OCI-LY7 (cell line): Measurements from ENCODE around the gene AMOTL2. TPM values are rescaled to one million over a fixed set of nuclear protein-coding genes. Genes with fewer than 3 reads are reported as not detected.

Experiments used
- BruUV-seq: library from RNA; stranded (reverse); fragments of 400-500 nt; replicated peaks from 2 replicates; lab custom pipeline; 2021; lab: Mats Ljungman, UMichigan
- CTCF ChIA-PET: fragments of 300-600 bp; sonication (Branson Sonifier 250); formaldehyde crosslinking; loops from one replicate; lab custom pipeline; 2022; ENCODE audit warnings: antibody characterized with exemption; ENCODE audit not compliant: unreplicated experiment; lab: Charles Lee
- POLR2A ChIA-PET: fragments of 300-600 bp; sonication (Branson Sonifier 250); formaldehyde crosslinking; loops from one replicate; lab custom pipeline; 2022; ENCODE audit warnings: antibody characterized with exemption; lab: Charles Lee
- DNase-seq: peaks from one replicate; pipeline ENCODE4 v3.0.0-alpha.2; 2015; ENCODE audit warnings: low spot score
- H2AFZ ChIP-seq: fragments of 200-600 bp; sonication (generic), shearing (Covaris generic); 2 replicates; pipeline ENCODE4 v1.6.1; 2014; ENCODE audit warnings: mild to moderate bottlenecking, antibody characterized with exemption, low read length, moderate library complexity
- H3K27ac ChIP-seq: fragments of 200-600 bp; sonication (generic); 2 replicates; pipeline ENCODE4 v1.5.1; 2014; ENCODE audit warnings: mixed run types, low read depth, mild to moderate bottlenecking, moderate library complexity, low read length, inconsistent platforms; ENCODE audit not compliant: poor library complexity, severe bottlenecking
- H3K36me3 ChIP-seq: fragments of 200-600 bp; sonication (generic); 2 replicates; pipeline ENCODE4 v1.6.1; 2014; ENCODE audit warnings: mild to moderate bottlenecking, antibody characterized with exemption, low read length, moderate library complexity, mixed read lengths; ENCODE audit not compliant: insufficient read depth
- H3K4me1 ChIP-seq: fragments of 200-600 bp; sonication (generic); 2 replicates; pipeline ENCODE4 v1.5.1; 2014; ENCODE audit warnings: mild to moderate bottlenecking, low read length; ENCODE audit not compliant: insufficient read depth, poor library complexity, severe bottlenecking
- H3K4me2 ChIP-seq: fragments of 200-600 bp; sonication (generic); 2 replicates; pipeline ENCODE4 v1.6.1; 2014; ENCODE audit warnings: mild to moderate bottlenecking, low read length
- H3K4me3 ChIP-seq: fragments of 200-600 bp; sonication (generic); 2 replicates; pipeline ENCODE4 v1.5.1; 2014; ENCODE audit warnings: mild to moderate bottlenecking, low read depth, low read length; ENCODE audit not compliant: poor library complexity, severe bottlenecking
- H3K79me2 ChIP-seq: fragments of 200-600 bp; sonication (generic); 2 replicates; pipeline ENCODE4 v1.6.1; 2016; ENCODE audit warnings: low read depth, mild to moderate bottlenecking, low read length, moderate library complexity, mixed read lengths; ENCODE audit not compliant: insufficient read depth
- H3K9me2 ChIP-seq: fragments of 200-600 bp; sonication (generic); 2 replicates; pipeline ENCODE4 v1.6.1; 2016; ENCODE audit warnings: mild to moderate bottlenecking, low read length, mixed read lengths; ENCODE audit not compliant: insufficient read depth
- H3K9me3 ChIP-seq: fragments of 200-600 bp; sonication (generic); 2 replicates; pipeline ENCODE4 v1.6.1; 2014; ENCODE audit warnings: mild to moderate bottlenecking, mixed run types, low read length, mixed read lengths
- H4K20me1 ChIP-seq: fragments of 200-600 bp; sonication (generic); 2 replicates; pipeline ENCODE4 v1.6.1; 2014; ENCODE audit warnings: mild to moderate bottlenecking, antibody characterized with exemption, low read length, moderate library complexity, mixed read lengths; ENCODE audit not compliant: insufficient read depth
- CTCF ChIP-seq: fragments of 200-600 bp; sonication (generic); conservative IDR thresholded peaks from 2 replicates; pipeline ENCODE4 v1.5.1; 2014; ENCODE audit warnings: mild to moderate bottlenecking, antibody characterized with exemption, low read length, moderate library complexity, mixed read lengths
- EZH2phosphoT487 ChIP-seq: fragments of 200-600 bp; sonication (generic); IDR thresholded peaks from 2 replicates; pipeline ENCODE4 v1.6.1; 2018; ENCODE audit warnings: low read depth, borderline replicate concordance, mild to moderate bottlenecking, mixed run types, antibody characterized with exemption, low read length, moderate library complexity, mixed read lengths
- intact Hi-C: fragments of 100-400 bp; cut with micrococcal nuclease; formaldehyde crosslinking; loops from one replicate; pipeline ENCODE4 v1.10.0; 2022; ENCODE audit not compliant: unreplicated experiment
- total RNA-seq, 2 experiments: library from RNA; depleted of rRNA in 1 of 2; stranded (reverse); fragments of >200 nt in 1 of 2; shearing (Covaris generic) in 1 of 2; gene quantifications; 2 replicates each; pipeline ENCODE4 v1.2.3, GENCODE V29; 2014 to 2022

The AMOTL2 gene
- total RNA-seq, 2 experiments from 2014 or later, result not detected

- no peak for DNase-seq
- ChIA-PET POLR2A (no interaction called here), CTCF (no interaction called here)
- intact Hi-C loops, result no loop called here
- H3K9me3 ChIP-seq, result peaks cover 7% of the 10 kb centered on the region; the same call in 1 of the 2 replicates
- no peaks in the 10 kb centered on the region for H3K36me3 ChIP-seq
- no peak overlapping the region for H2AFZ ChIP-seq
- H3K4me3 ChIP-seq, result no peak overlapping the region
- TF ChIP-seq CTCF, result no peak
- H4K20me1 ChIP-seq, result no peaks in the 10 kb centered on the region
- H3K27ac ChIP-seq, result no peak overlapping the region
- no TSS peak for BruUV-seq
- no peaks in the 10 kb centered on the region for H3K9me2 ChIP-seq
- H3K4me2 ChIP-seq, result no peak overlapping the region
- H3K79me2 ChIP-seq, result no peaks in the 10 kb centered on the region
- no peaks in the 10 kb centered on the region for H3K4me1 ChIP-seq
Observed at GRCh38 chr3:134397755-134398154, 23.5 kb upstream of the AMOTL2 start.

GRCh38 chr3:134395103-134395502 lies 20.9 kb upstream of the AMOTL2 start:
- Histone ChIP-seq H3K9me3 (no peaks in the 10 kb centered on the region), H3K9me2 (no peaks in the 10 kb centered on the region), H3K36me3 (no peaks in the 10 kb centered on the region), H3K27ac (no peak overlapping the region), H3K4me3 (no peak overlapping the region), H4K20me1 (no peaks in the 10 kb centered on the region), H3K79me2 (no peaks in the 10 kb centered on the region), H3K4me2 (no peak overlapping the region), H2AFZ (no peak overlapping the region), H3K4me1 (no peaks in the 10 kb centered on the region)
- BruUV-seq, result no TSS peak
- DNase-seq, result no peak
- POLR2A ChIA-PET, result no interaction called here
- TF ChIP-seq CTCF (no peak), EZH2phosphoT487 (no peak)
- CTCF ChIA-PET, result no interaction called here
- intact Hi-C loops, result no loop called here

GRCh38 chr3:134394380-134394779 lies 20.1 kb upstream of the AMOTL2 start:
- no peak for TF ChIP-seq EZH2phosphoT487
- TF ChIP-seq CTCF, result no peak
- no peaks in the 10 kb centered on the region for H3K79me2 ChIP-seq
- H4K20me1 ChIP-seq, result no peaks in the 10 kb centered on the region
- CTCF ChIA-PET, result no interaction called here
- no peaks in the 10 kb centered on the region for H3K36me3 ChIP-seq
- H3K4me2 ChIP-seq, result no peak overlapping the region
- H3K27ac ChIP-seq, result no peak overlapping the region
- H3K4me3 ChIP-seq, result no peak overlapping the region
- no peaks in the 10 kb centered on the region for H3K9me3 ChIP-seq
- POLR2A ChIA-PET, result no interaction called here
- no TSS peak for BruUV-seq
- no peak overlapping the region for H2AFZ ChIP-seq
- no peaks in the 10 kb centered on the region for H3K4me1 ChIP-seq
- no peak for DNase-seq
- intact Hi-C loops, result no loop called here
- no peaks in the 10 kb centered on the region for H3K9me2 ChIP-seq
